Stomach (tissue), 4 donors: Measurements from ENCODE around the gene GADD45G.

Source experiments
- CTCF ChIP-seq, 7 experiments: fragments of 450-650 bp in 4 of 7; fragments of 200-600 bp in 3 of 7; sonication (generic) in 3 of 7; IDR thresholded peaks; one replicate each; pipeline ENCODE4 v1.5.1; 2016 to 2019; ENCODE audit warnings: antibody characterized with exemption in 7 of 7, control low read depth in 2 of 7, mild to moderate bottlenecking in 1 of 7
- EP300 ChIP-seq: sonication (generic); formaldehyde crosslinking; IDR thresholded peaks from one replicate; pipeline ENCODE4 v1.6.1; 2017; ENCODE audit warnings: antibody characterized with exemption
- POLR2A ChIP-seq, 4 donors: fragments of 450-650 bp; IDR thresholded peaks; one replicate each; pipeline ENCODE4 v1.6.1; 2016; ENCODE audit warnings: antibody characterized with exemption in 4 of 4, control low read depth in 2 of 4, mild to moderate bottlenecking in 1 of 4, moderate library complexity in 1 of 4

GRCh38 chr9:89610391-89610925 is 5.6 kb downstream of the GADD45G start:
- TF ChIP-seq POLR2A (IDR thresholded peaks at IDR 0.05) (no peak), CTCF (IDR thresholded peaks at IDR 0.05) (no peak), EP300 (no peak)
